ENCODE data around the gene POLR2J.

The POLR2J gene

GRCh38 chr7:102456327-102456726, 22.4 kb downstream of the POLR2J start:
- H3K36me3 ChIP-seq (ENCODE audit: control insufficient read depth in 2 of 2, insufficient read depth in 1 of 2, low read length in 2 of 2): peaks cover 8 to 25% of the 10 kb centered on the region in 2 experiments; a peak in 2 of 3 replicates
- H3K4me3 ChIP-seq (ENCODE audit: low read depth, low read length): no peak overlapping the region
- POLR2A ChIA-PET: interaction anchor here (0.5 to 2.2 kb wide), 3 partner anchors 9 to 1165 kb away, joined by 3 to 10 read pairs (median 3); no protein-coding TSS in a partner anchor
- H3K9me3 ChIP-seq (ENCODE audit: control insufficient read depth, insufficient read depth, low read depth, low read length): no peaks in the 10 kb centered on the region
- peaks cover 3% of the 10 kb centered on the region; the same call in 1 of the 2 replicates for H3K4me1 ChIP-seq (ENCODE audit: control insufficient read depth, insufficient read depth, low read length)
- CTCF ChIA-PET: interaction anchor here (0.7 to 2.7 kb wide), 4 partner anchors 11 to 225 kb away, joined by 3 to 10 read pairs (median 3); no protein-coding TSS in a partner anchor
- H3K27ac ChIP-seq (ENCODE audit: extremely low read depth, low read depth, low read length): no peak overlapping the region
- TF ChIP-seq ZNF660 (tag by site-specific recombination; IDR thresholded peaks at IDR 0.05): peak; percentile 72
- TF ChIP-seq ZNF768 (tag by site-specific recombination; IDR thresholded peaks at IDR 0.05): no peak
- no peak for TF ChIP-seq ZSCAN4 (tag by site-specific recombination; IDR thresholded peaks at IDR 0.05)
- peak; percentile 99 for TF ChIP-seq ZNF121 (tag by site-specific recombination; IDR thresholded peaks at IDR 0.05)
- TF ChIP-seq ZNF366 (tag by site-specific recombination; conservative IDR thresholded peaks at IDR 0.05): peak; percentile 39; the same call in 1 of the 2 replicates
- TF ChIP-seq ZNF350 (tag by site-specific recombination; IDR thresholded peaks at IDR 0.05): no peak
- TF ChIP-seq ZNF501 (tag by site-specific recombination; IDR thresholded peaks at IDR 0.05): no peak
- TF ChIP-seq ZNF132 (tag by site-specific recombination; IDR thresholded peaks at IDR 0.05; ENCODE audit: borderline replicate concordance): no peak
- no peak for TF ChIP-seq REPIN1 (tag by site-specific recombination; IDR thresholded peaks at IDR 0.05; ENCODE audit: low read depth)
- TF ChIP-seq ZNF701 (tag by site-specific recombination; IDR thresholded peaks at IDR 0.05): no peak
- peak; percentile 73 for TF ChIP-seq EGR2 (tag by site-specific recombination; IDR thresholded peaks at IDR 0.05; ENCODE audit: low read depth)
- TF ChIP-seq ZNF274 (IDR thresholded peaks at IDR 0.05; ENCODE audit: low read length): no peak
- no peak for TF ChIP-seq ZNF274 (tag by site-specific recombination; IDR thresholded peaks at IDR 0.05; ENCODE audit: borderline replicate concordance)
- no peak for TF ChIP-seq ZNF133 (tag by site-specific recombination; IDR thresholded peaks at IDR 0.05)
- no peak for TF ChIP-seq ZNF416 (tag by site-specific recombination; IDR thresholded peaks at IDR 0.05)
- TF ChIP-seq ZBTB11 (tag by site-specific recombination; conservative IDR thresholded peaks at IDR 0.05; ENCODE audit: low read depth): no peak
- TF ChIP-seq BCL11B (tag by site-specific recombination; IDR thresholded peaks at IDR 0.05; ENCODE audit: low read depth): no peak
- TF ChIP-seq ZBTB1 (tag by site-specific recombination; IDR thresholded peaks at IDR 0.05): 0 out of 2 replicates have a peak, but pooled peaks have one; percentile 49
- peak; percentile 40 for TF ChIP-seq ZBTB17 (tag by site-specific recombination; IDR thresholded peaks at IDR 0.05)
- TF ChIP-seq BCL11A (tag by site-specific recombination; IDR thresholded peaks at IDR 0.05; ENCODE audit: low read depth): no peak
- peak; percentile 68 for TF ChIP-seq GLIS2 (tag by site-specific recombination; IDR thresholded peaks at IDR 0.05)
- TF ChIP-seq SCRT1 (tag by site-specific recombination; IDR thresholded peaks at IDR 0.05; ENCODE audit: borderline replicate concordance): peak; percentile 37; the same call in 1 of the 2 replicates
- TF ChIP-seq ZNF266 (tag by site-specific recombination; IDR thresholded peaks at IDR 0.05; ENCODE audit: low read depth): no peak
- no peak for TF ChIP-seq ZNF169 (tag by site-specific recombination; IDR thresholded peaks at IDR 0.05)
- TF ChIP-seq ZNF629 (tag by site-specific recombination; IDR thresholded peaks at IDR 0.05): peak; percentile 62
- no peak for TF ChIP-seq ZNF423 (tag by site-specific recombination; IDR thresholded peaks at IDR 0.05)
- TF ChIP-seq ZNF311 (tag by site-specific recombination; IDR thresholded peaks at IDR 0.05; ENCODE audit: borderline replicate concordance): no peak
- TF ChIP-seq GLIS1 (tag by site-specific recombination; IDR thresholded peaks at IDR 0.05): peak; percentile 32; the same call in 1 of the 2 replicates
- TF ChIP-seq SP7 (tag by site-specific recombination; IDR thresholded peaks at IDR 0.05): peak; percentile 81
- TF ChIP-seq ZNF571 (tag by site-specific recombination; IDR thresholded peaks at IDR 0.05): no peak
- peak; percentile 87 for TF ChIP-seq ZEB2 (tag by site-specific recombination; IDR thresholded peaks at IDR 0.05)
- 0 out of 2 replicates have a peak, but pooled peaks have one; percentile 12 for TF ChIP-seq PRDM4 (tag by site-specific recombination; IDR thresholded peaks at IDR 0.05)

Measured in HEK293 (cell line).